NCI-H345 (cell line): ENCODE results near the gene ZP3.
"Not testable (repeated sequence)": the region's sequence is repeated elsewhere in the genome, so short reads cannot be mapped to it uniquely, and the experiment has no call there.

Experiments
- DNase-seq: peaks from one replicate; lab custom pipeline; 2025; lab: John Stamatoyannopoulos, UW

Gene ZP3

GRCh38 chr7:76485822-76486610 lies 61.3 kb downstream of the ZP3 start:
- not testable (repeated sequence) for DNase-seq

DNA sequence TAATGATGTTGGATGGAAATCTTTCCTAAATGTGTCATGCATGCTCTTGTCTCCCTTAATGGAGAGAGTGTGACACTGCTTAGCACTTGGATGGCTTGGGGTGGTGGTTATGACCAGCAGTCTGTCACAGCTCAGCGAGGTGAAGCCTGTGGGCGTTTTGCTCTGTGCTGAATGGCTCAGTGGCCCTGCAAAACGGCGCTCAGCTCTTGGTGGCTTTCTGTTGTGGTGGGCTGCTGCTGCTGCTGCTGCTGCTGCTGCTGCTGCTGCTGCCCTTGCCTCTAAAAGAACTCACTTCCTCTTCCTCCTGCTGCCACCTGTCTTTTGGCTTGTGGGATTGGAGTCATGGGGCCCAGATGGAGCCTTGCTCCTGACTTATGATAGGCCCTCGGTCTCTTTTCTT lies 61.9 kb downstream of the ZP3 start:
- not testable (repeated sequence) for DNase-seq

GRCh38 chr7:76487969-76488368 lies 63.2 kb downstream of the ZP3 start:
- DNase-seq, result not testable (repeated sequence)
